ENCODE data around the gene PEPD. TPM values are rescaled to one million over a fixed set of nuclear protein-coding genes. Genes with fewer than 3 reads are reported as not detected.

PEPD gene
- total and polyA plus RNA-seq, 9 donors, result 20.3 to 55.4 (median 45.1) TPM

DNA sequence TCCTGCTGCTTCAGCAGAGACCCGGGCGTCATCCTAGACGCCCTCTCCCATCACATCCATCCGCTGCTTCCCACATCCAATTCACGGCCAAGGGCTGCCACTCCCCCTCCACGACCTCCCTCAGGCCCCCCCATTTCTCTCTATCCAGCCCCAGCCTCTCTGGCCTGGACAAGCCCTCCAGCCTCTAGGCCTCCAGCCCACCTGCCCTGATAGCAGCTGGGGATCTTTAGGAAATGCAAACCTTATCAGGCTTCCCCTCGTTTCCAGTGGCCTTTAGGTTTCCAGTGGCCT lies 51.6 kb downstream of the PEPD start:
- Histone ChIP-seq H3K36me3 (ENCODE audit: control insufficient read depth, insufficient read depth, low read length) (peaks cover 2% of the 10 kb centered on the region), H3K4me1 (ENCODE audit: control insufficient read depth, insufficient read depth, low read length) (peaks cover 7% of the 10 kb centered on the region), H3K27ac (ENCODE audit: low read length) (no peak overlapping the region), H3K4me3 (ENCODE audit: low read length) (no peak overlapping the region), H3K27me3 (ENCODE audit: control insufficient read depth, insufficient read depth, low read length) (no peaks in the 10 kb centered on the region), H3K9me3 (replicated peaks; ENCODE audit: control insufficient read depth, low read depth, low read length) (no peaks in the 10 kb centered on the region)
- DNase-seq, result no peak
- 89% methylated on average over 7 of the region's 7 CpGs for WGBS (ENCODE audit: insufficient coverage)

DNA sequence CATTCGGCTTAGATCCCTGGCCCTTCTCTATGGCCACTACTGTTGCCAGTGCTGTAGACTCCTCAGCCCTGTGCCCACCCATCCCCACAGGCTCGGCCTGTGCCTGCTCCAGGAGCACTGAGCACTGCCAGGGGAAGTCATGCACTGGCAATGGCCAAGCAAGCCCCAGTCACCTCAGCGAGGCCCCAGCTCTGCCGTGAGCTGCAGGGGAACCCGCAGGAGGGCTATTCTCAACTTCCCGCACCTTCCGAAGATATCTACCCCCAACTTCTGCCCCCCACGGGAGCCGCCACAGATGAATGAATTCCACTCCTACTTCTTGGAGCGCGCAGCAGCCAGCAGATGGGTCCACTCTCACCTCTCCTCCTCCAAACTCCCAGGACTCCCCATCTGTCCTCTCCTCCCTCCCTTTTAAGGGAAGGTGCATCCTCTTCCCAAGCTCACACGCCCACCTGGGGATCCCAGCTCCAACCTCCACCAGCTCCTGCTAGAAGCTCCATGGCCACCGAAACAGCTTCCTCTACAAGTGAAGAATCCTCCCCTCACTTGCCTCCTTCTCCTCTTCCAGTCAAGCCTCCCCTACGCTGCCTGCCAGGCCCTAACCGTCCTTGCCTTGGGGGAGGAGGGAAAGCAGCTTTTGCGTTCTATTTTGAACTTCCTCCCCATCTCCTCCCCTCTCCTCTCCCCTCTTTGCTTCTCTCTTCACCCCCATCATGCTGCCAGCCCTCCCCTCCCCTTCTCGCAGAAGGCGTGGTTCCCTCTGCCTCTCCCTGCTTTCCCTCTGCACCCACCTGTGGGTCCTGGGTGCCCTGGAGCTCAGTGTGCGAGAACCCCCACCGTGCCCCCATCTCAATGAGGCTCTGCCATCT lies 52.2 kb downstream of the PEPD start:
- Histone ChIP-seq H3K36me3 (ENCODE audit: control insufficient read depth, insufficient read depth, low read length) (no peaks in the 10 kb centered on the region), H3K4me3 (ENCODE audit: low read length) (no peak overlapping the region), H3K27ac (ENCODE audit: low read length) (no peak overlapping the region), H3K27me3 (ENCODE audit: control insufficient read depth, insufficient read depth, low read length) (no peaks in the 10 kb centered on the region), H3K4me1 (ENCODE audit: control insufficient read depth, insufficient read depth, low read length) (peaks cover 9% of the 10 kb centered on the region), H3K9me3 (replicated peaks; ENCODE audit: control insufficient read depth, low read depth, low read length) (no peaks in the 10 kb centered on the region)
- DNase-seq, result no peak
- WGBS (ENCODE audit: insufficient coverage), result 89% methylated on average over 18 of the region's 20 CpGs

DNA sequence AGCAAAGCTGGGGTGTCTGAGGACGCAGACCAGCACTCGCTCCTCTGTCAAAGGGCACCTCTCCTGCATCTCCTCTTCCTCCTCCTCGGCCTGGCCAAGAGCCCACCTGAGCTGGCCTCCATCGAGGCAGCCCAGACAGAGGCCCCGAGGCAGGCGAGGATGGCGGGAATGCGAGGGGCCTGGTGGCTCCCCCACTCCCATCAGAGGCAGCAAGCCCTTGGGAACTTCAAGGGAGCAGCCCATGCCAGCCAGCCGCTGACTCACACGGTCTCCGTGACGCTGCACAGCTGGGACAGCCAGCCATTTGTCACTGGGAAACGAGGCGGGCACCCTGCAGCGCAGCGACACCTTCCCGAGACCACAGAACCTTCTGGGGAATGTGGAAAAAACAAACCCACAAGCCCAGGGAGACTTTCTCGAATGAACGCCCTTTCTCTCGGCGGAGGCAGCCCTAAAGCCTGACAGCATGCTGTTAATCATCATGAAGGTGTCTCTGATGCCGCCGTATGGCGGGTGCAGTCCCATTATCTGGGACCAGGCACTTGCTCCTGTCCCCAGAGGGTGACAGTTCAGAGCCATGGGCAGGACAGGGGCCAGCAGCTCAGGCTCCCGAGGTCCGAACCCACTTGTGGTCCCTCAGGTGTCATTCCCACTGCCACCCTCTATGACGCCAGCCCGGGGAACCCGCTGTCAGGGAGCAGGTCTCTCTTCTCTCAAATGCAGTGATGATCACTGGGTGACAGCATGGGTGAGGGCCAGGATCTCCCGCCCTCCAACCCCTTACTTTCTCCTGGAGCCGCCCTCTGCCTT lies 53.0 kb downstream of the PEPD start:
- 57% methylated on average over 28 of the region's 31 CpGs for WGBS (ENCODE audit: insufficient coverage)
- DNase-seq, result no peak

DNA sequence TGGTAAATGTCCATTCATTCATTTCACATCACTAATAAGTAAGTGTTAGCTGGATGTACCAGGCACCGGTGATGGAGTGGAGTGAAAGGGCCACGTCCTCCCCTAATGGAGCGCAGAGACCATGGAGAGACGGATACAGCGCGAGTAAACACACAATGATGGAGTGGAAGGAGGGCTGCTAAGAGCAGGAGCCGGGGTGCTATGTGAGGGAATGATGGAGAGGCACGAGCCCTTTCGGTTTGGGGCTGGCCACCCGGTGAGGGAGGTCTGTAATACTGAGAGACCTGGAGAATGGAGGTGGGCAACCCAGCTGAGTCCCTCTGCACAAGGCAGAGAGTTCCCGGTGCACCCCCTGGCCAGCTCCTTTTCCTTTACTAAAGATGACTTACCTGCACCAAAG lies 53.7 kb downstream of the PEPD start:
- H3K27ac ChIP-seq (ENCODE audit: low read length), result no peak overlapping the region
- H3K4me1 ChIP-seq (ENCODE audit: control insufficient read depth, insufficient read depth, low read length), result peaks cover 16% of the 10 kb centered on the region
- no peaks in the 10 kb centered on the region for H3K27me3 ChIP-seq (ENCODE audit: control insufficient read depth, insufficient read depth, low read length)
- peaks cover 3% of the 10 kb centered on the region for H3K36me3 ChIP-seq (ENCODE audit: control insufficient read depth, insufficient read depth, low read length)
- H3K4me3 ChIP-seq (ENCODE audit: low read length), result no peak overlapping the region
- H3K9me3 ChIP-seq (replicated peaks; ENCODE audit: control insufficient read depth, low read depth, low read length), result no peaks in the 10 kb centered on the region
- WGBS (ENCODE audit: insufficient coverage), result 97% methylated on average over 6 of the region's 11 CpGs
- no peak for DNase-seq

More for the DNA sequence above, 53.0 kb downstream of the PEPD start:
- peaks cover 3% of the 10 kb centered on the region for H3K36me3 ChIP-seq (ENCODE audit: control insufficient read depth, insufficient read depth, low read length)
- H3K9me3 ChIP-seq (replicated peaks; ENCODE audit: control insufficient read depth, low read depth, low read length), result no peaks in the 10 kb centered on the region
- H3K27me3 ChIP-seq (ENCODE audit: control insufficient read depth, insufficient read depth, low read length), result no peaks in the 10 kb centered on the region
- peaks cover 16% of the 10 kb centered on the region for H3K4me1 ChIP-seq (ENCODE audit: control insufficient read depth, insufficient read depth, low read length)
- H3K27ac ChIP-seq (ENCODE audit: low read length), result no peak overlapping the region
- no peak overlapping the region for H3K4me3 ChIP-seq (ENCODE audit: low read length)

DNA sequence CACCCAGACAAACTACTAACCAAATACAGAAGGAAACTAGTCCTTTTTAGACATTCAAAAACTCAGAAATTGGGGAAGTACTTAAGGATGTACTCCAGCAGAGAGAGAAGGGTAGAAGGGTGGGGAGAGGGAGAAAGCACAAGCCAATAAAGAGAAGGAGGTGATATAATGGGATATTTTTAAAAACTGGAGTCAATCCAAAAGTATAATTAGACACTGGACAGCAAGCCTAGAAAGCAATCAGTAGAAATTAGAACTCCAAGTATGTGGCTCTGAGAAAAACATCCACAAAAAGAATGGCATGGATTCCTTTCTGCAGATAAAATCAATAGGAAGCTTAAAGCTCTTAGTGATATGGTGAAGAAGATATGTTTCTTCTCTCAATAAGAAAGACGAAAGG lies 55.8 kb downstream of the PEPD start:
- Histone ChIP-seq H3K9me3 (replicated peaks; ENCODE audit: control insufficient read depth, low read depth, low read length) (no peaks in the 10 kb centered on the region), H3K27ac (ENCODE audit: low read length) (peak overlapping the region; percentile 42), H3K36me3 (ENCODE audit: control insufficient read depth, insufficient read depth, low read length) (peaks cover 10% of the 10 kb centered on the region), H3K4me1 (ENCODE audit: control insufficient read depth, insufficient read depth, low read length) (peaks cover 16% of the 10 kb centered on the region), H3K27me3 (ENCODE audit: control insufficient read depth, insufficient read depth, low read length) (no peaks in the 10 kb centered on the region), H3K4me3 (ENCODE audit: low read length) (no peak overlapping the region)
- no CpG with 5 or more reads among the region's 1 CpG for WGBS (ENCODE audit: insufficient coverage)
- DNase-seq, result peak; percentile 43

DNA sequence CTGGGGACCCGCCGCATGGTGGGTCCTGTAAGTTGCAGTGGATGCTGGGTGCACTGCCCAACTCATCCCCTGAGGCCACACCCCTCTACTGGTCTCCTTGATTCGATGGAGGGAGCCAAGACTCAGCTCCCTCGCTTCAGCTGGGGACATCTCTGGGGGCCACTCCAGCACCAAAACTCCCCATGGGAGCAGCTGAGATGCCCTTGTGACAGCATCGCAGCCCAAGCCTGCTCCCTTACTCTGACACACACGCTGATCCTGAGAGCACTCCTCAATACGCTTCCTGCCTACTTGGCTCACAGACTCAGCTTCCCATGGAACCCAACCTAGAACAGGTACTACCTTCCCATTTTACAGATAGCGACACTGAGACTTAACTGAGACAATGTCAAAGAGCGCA lies 56.2 kb downstream of the PEPD start:
- DNase-seq, result no peak
- H3K27me3 ChIP-seq (ENCODE audit: control insufficient read depth, insufficient read depth, low read length), result no peaks in the 10 kb centered on the region
- H3K9me3 ChIP-seq (replicated peaks; ENCODE audit: control insufficient read depth, low read depth, low read length), result no peaks in the 10 kb centered on the region
- H3K4me1 ChIP-seq (ENCODE audit: control insufficient read depth, insufficient read depth, low read length), result peaks cover 16% of the 10 kb centered on the region
- 85% methylated on average over 7 of the region's 9 CpGs for WGBS (ENCODE audit: insufficient coverage)
- peaks cover 10% of the 10 kb centered on the region for H3K36me3 ChIP-seq (ENCODE audit: control insufficient read depth, insufficient read depth, low read length)
- H3K27ac ChIP-seq (ENCODE audit: low read length), result peak overlapping the region; percentile 42
- no peak overlapping the region for H3K4me3 ChIP-seq (ENCODE audit: low read length)

DNA sequence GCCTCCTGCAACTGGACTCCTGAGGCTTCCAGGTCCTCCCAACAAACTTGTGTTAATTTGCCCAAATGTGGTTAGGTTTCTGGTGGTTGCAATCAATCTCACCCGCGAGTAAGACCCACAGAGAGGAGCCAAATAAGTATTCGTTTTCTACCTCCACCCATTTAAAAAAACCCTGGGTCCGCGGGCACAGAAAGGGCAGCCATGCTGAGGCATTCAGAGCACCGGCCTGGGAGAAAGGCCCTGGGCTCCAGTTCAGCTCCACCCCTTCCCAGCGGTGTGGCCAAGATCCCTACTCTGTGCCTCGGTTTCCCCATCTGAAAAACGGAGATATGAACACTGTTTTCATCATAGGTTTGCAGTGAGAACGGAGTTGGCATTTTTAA lies 56.9 kb downstream of the PEPD start:
- Histone ChIP-seq H3K27me3 (ENCODE audit: control insufficient read depth, insufficient read depth, low read length) (no peaks in the 10 kb centered on the region), H3K9me3 (replicated peaks; ENCODE audit: control insufficient read depth, low read depth, low read length) (no peaks in the 10 kb centered on the region), H3K27ac (ENCODE audit: low read length) (no peak overlapping the region), H3K36me3 (ENCODE audit: control insufficient read depth, insufficient read depth, low read length) (peaks cover 10% of the 10 kb centered on the region), H3K4me1 (ENCODE audit: control insufficient read depth, insufficient read depth, low read length) (peaks cover 19% of the 10 kb centered on the region), H3K4me3 (ENCODE audit: low read length) (no peak overlapping the region)
- 93% methylated on average over 8 of the region's 10 CpGs for WGBS (ENCODE audit: insufficient coverage)
- DNase-seq, result no peak

DNA sequence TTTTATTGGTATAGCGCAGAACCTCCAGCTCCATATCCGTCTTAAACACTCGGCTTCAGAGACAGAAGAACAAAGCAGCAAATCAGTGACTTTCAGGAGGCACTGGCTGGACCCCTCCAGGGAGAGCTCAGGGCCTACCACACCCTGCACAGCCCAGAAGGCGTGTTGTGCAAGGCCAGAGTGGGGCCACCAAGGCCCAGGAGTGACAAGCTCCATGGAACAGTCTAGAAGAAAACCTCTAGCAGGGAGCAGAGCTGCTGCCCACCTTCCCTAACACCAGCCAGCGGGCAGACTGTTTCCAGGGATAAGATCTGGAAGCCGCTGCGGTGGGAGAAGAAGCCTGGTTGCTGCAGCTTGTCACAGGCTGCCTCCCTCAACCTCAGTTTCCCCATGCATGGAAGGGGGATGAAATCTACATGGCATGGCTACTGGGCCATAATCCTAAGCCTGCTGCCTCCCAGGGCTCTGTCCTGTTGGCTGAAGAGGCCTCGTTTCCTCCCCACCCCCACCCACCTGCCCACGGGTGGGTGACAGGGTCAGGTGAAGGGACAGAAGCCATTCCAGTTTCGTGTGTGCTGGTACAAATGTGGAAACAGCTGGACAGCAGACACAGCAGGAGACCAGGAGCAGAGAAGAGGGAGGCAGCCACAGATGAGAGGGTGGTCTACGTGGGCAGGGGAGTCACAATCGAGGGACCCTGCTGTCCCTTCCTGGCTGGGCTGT lies 57.4 kb downstream of the PEPD start:
- no peak overlapping the region for H3K27ac ChIP-seq (ENCODE audit: low read length)
- peaks cover 10% of the 10 kb centered on the region for H3K36me3 ChIP-seq (ENCODE audit: control insufficient read depth, insufficient read depth, low read length)
- H3K27me3 ChIP-seq (ENCODE audit: control insufficient read depth, insufficient read depth, low read length), result no peaks in the 10 kb centered on the region
- no peaks in the 10 kb centered on the region for H3K9me3 ChIP-seq (replicated peaks; ENCODE audit: control insufficient read depth, low read depth, low read length)
- peaks cover 24% of the 10 kb centered on the region for H3K4me1 ChIP-seq (ENCODE audit: control insufficient read depth, insufficient read depth, low read length)
- 68% methylated on average over 7 of the region's 12 CpGs for WGBS (ENCODE audit: insufficient coverage)
- no peak overlapping the region for H3K4me3 ChIP-seq (ENCODE audit: low read length)
- DNase-seq, result no peak

DNA sequence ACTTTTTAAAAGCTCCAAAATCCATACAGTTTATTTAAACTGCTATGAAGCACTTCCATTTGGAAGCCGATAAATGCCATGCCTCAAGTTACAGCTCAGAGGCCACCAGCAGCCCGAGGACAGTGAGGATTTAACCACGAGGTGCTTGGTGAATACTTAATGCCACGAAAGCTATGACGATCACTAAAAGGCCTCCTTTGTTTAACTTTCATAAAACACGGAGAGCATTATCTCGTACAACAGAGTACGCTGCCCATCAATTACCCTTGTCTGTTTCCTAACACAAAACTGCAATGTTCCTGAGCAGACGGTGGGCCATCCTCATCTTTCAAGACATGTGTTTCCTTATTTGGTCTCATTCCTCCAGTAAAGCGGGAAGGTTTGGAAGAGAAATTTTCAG lies 58.4 kb downstream of the PEPD start:
- no peak for DNase-seq
- Histone ChIP-seq H3K36me3 (ENCODE audit: control insufficient read depth, insufficient read depth, low read length) (peaks cover 10% of the 10 kb centered on the region), H3K27me3 (ENCODE audit: control insufficient read depth, insufficient read depth, low read length) (no peaks in the 10 kb centered on the region), H3K4me1 (ENCODE audit: control insufficient read depth, insufficient read depth, low read length) (peaks cover 27% of the 10 kb centered on the region), H3K27ac (ENCODE audit: low read length) (no peak overlapping the region), H3K4me3 (ENCODE audit: low read length) (no peak overlapping the region), H3K9me3 (replicated peaks; ENCODE audit: control insufficient read depth, low read depth, low read length) (no peaks in the 10 kb centered on the region)
- 48% methylated on average over 8 of the region's 10 CpGs for whole genome bisulfite sequencing (ENCODE audit: insufficient coverage)

Data from muscle of leg (tissue), 11 donors.